Esophagus squamous epithelium (tissue), 4 donors: ENCODE measurements around the gene KCNG2.

ENCODE experiments used
- POLR2A ChIP-seq, 4 donors: fragments of 450-650 bp; IDR thresholded peaks; one replicate each; pipeline ENCODE4 v1.6.1; 2017; ENCODE audit warnings: antibody characterized with exemption in 4 of 4, mild to moderate bottlenecking in 4 of 4, moderate library complexity in 3 of 4
- TF ChIP-seq, protein P1 (sequence below), 6 experiments: fragments of 450-650 bp in 4 of 6; fragments of 200-600 bp in 2 of 6; sonication (generic) in 2 of 6; IDR thresholded peaks; one replicate each; pipeline ENCODE4 v1.5.1; 2016 to 2019; ENCODE audit warnings: antibody characterized with exemption in 6 of 6, mild to moderate bottlenecking in 4 of 6, moderate library complexity in 4 of 6

- TF ChIP-seq, protein P1, sequence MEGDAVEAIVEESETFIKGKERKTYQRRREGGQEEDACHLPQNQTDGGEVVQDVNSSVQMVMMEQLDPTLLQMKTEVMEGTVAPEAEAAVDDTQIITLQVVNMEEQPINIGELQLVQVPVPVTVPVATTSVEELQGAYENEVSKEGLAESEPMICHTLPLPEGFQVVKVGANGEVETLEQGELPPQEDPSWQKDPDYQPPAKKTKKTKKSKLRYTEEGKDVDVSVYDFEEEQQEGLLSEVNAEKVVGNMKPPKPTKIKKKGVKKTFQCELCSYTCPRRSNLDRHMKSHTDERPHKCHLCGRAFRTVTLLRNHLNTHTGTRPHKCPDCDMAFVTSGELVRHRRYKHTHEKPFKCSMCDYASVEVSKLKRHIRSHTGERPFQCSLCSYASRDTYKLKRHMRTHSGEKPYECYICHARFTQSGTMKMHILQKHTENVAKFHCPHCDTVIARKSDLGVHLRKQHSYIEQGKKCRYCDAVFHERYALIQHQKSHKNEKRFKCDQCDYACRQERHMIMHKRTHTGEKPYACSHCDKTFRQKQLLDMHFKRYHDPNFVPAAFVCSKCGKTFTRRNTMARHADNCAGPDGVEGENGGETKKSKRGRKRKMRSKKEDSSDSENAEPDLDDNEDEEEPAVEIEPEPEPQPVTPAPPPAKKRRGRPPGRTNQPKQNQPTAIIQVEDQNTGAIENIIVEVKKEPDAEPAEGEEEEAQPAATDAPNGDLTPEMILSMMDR (IDR thresholded peaks at IDR 0.05), result no peak
- no peak for TF ChIP-seq POLR2A (IDR thresholded peaks at IDR 0.05)
Observed at GRCh38 chr18:79851950-79852349, 54.2 kb downstream of the KCNG2 start.
